MM.1S (cell line): Measurements from ENCODE around the gene SNTG2.

Experiments
- CTCF ChIP-seq: fragments of 300-600 bp; sonication (generic); IDR thresholded peaks from 2 replicates; pipeline ENCODE4 v1.5.1; 2016; ENCODE audit warnings: antibody characterized with exemption, low read length, mixed read lengths
- EZH2 ChIP-seq: fragments of 300-600 bp; sonication (generic); optimal IDR thresholded peaks from 2 replicates; pipeline ENCODE3; 2017; ENCODE audit warnings: low read depth, mild to moderate bottlenecking, antibody characterized with exemption, low read length, mixed read lengths

DNA sequence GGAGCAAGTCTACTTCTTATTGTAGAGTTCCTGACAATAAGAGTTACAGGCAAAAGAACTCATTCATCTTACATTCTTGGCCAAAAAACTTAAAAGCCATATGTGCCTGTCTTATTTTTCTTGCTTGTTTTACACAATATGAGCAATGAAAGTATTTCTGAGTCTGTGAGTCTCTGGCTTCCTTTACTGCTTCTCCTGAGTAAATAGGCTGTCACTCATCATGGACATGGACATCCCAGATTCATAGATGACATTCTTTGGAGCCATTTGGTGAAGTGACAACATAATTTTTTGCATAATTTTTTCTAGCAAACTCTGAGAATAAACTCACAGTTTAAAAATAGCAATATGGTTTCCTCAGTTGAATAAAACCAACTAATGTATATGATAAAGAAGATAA is 179.3 kb downstream of the SNTG2 start:
- no peak for TF ChIP-seq CTCF
- TF ChIP-seq EZH2 = no peak
